Nephron (organoid): ENCODE measurements around the gene GALNT9.
"Not testable (repeated sequence)": the region's sequence is repeated elsewhere in the genome, so short reads cannot be mapped to it uniquely, and the experiment has no call there.

Experiments
- H3K27ac Mint-ChIP-seq, 3 experiments: 2 replicates each; pipeline ENCODE4 v1.8.0; 2020; ENCODE audit warnings: mixed read lengths in 3 of 3, mild to moderate bottlenecking in 2 of 3, moderate library complexity in 1 of 3
- H3K27me3 Mint-ChIP-seq: 2 replicates; pipeline ENCODE4 v1.8.0; 2021; ENCODE audit warnings: low read depth, mild to moderate bottlenecking, moderate library complexity, mixed read lengths
- H3K36me3 Mint-ChIP-seq: 2 replicates; pipeline ENCODE4 v1.8.0; 2020; ENCODE audit warnings: low read depth, mixed read lengths
- H3K4me1 Mint-ChIP-seq: 2 replicates; pipeline ENCODE4 v1.8.0; 2020; ENCODE audit warnings: mixed read lengths
- H3K4me3 Mint-ChIP-seq, 3 experiments: 2 replicates each; pipeline ENCODE4 v1.8.0; 2020; ENCODE audit warnings: mild to moderate bottlenecking in 3 of 3, mixed read lengths in 3 of 3, moderate library complexity in 2 of 3
- H3K9me3 Mint-ChIP-seq: 2 replicates; pipeline ENCODE4 v1.8.0; 2020; ENCODE audit warnings: mixed read lengths
- CTCF ChIP-seq, 3 experiments: fragments of 200-600 bp; sonication (generic); IDR thresholded peaks; one replicate each; pipeline ENCODE4 v1.5.0; 2021; ENCODE audit warnings: antibody characterized with exemption in 3 of 3; ENCODE audit not compliant: unreplicated experiment in 3 of 3

Gene GALNT9

GRCh38 chr12:132225214-132225613 is 104.2 kb downstream of the GALNT9 start:
- Mint-ChIP-seq H3K4me1 (peaks cover 18% of the 10 kb centered on the region), H3K27ac (no peak overlapping the region), H3K36me3 (peaks cover 2% of the 10 kb centered on the region), H3K9me3 (peaks cover 11% of the 10 kb centered on the region), H3K27me3 (peaks cover 25% of the 10 kb centered on the region), H3K4me3 (no peak overlapping the region)
- TF ChIP-seq CTCF (IDR thresholded peaks at IDR 0.05; ENCODE audit: unreplicated experiment in 3 of 3): no peak

GRCh38 chr12:132224484-132224883 is 104.9 kb downstream of the GALNT9 start:
- H3K27ac Mint-ChIP-seq: no peak overlapping the region
- TF ChIP-seq CTCF (IDR thresholded peaks at IDR 0.05; ENCODE audit: unreplicated experiment in 3 of 3): no peak
- peaks cover 15% of the 10 kb centered on the region for H3K9me3 Mint-ChIP-seq
- H3K27me3 Mint-ChIP-seq: peaks cover 23% of the 10 kb centered on the region
- no peak overlapping the region for H3K4me3 Mint-ChIP-seq
- H3K4me1 Mint-ChIP-seq: peaks cover 22% of the 10 kb centered on the region
- H3K36me3 Mint-ChIP-seq: peaks cover 6% of the 10 kb centered on the region

- TF ChIP-seq CTCF (IDR thresholded peaks at IDR 0.05; ENCODE audit: unreplicated experiment in 3 of 3): no peak
- Mint-ChIP-seq H3K36me3 (peaks cover 6% of the 10 kb centered on the region), H3K9me3 (peaks cover 12% of the 10 kb centered on the region), H3K27me3 (peaks cover 32% of the 10 kb centered on the region), H3K4me3 (no peak overlapping the region), H3K27ac (peak overlapping the region in 2 of 3 experiments; percentile 65 to 73), H3K4me1 (peaks cover 26% of the 10 kb centered on the region)
Measured at GRCh38 chr12:132222808-132223173, 106.6 kb downstream of the GALNT9 start.

GRCh38 chr12:132222096-132222807 is 107.1 kb downstream of the GALNT9 start:
- Mint-ChIP-seq H3K27me3 (peaks cover 37% of the 10 kb centered on the region), H3K9me3 (peaks cover 12% of the 10 kb centered on the region), H3K4me1 (peaks cover 26% of the 10 kb centered on the region), H3K27ac (peak overlapping the region; percentile 57 to 73 (median 65)), H3K36me3 (peaks cover 6% of the 10 kb centered on the region), H3K4me3 (no peak overlapping the region)
- TF ChIP-seq CTCF (IDR thresholded peaks at IDR 0.05; ENCODE audit: unreplicated experiment in 3 of 3): no peak

- H3K36me3 Mint-ChIP-seq, H3K4me3 Mint-ChIP-seq, H3K27ac Mint-ChIP-seq: not testable (repeated sequence)
- Mint-ChIP-seq H3K27me3 (peaks cover 51% of the 10 kb centered on the region), H3K9me3 (peaks cover 12% of the 10 kb centered on the region), H3K4me1 (peaks cover 26% of the 10 kb centered on the region)
Measured at GRCh38 chr12:132219761-132220160, 109.6 kb downstream of the GALNT9 start.

- Mint-ChIP-seq H3K27me3 (peaks cover 55% of the 10 kb centered on the region), H3K27ac (peak overlapping the region in 1 of 3 experiments; percentile 72), H3K4me1 (peaks cover 26% of the 10 kb centered on the region), H3K4me3 (no peak overlapping the region), H3K9me3 (peaks cover 12% of the 10 kb centered on the region), H3K36me3 (peaks cover 6% of the 10 kb centered on the region)
- TF ChIP-seq CTCF (IDR thresholded peaks at IDR 0.05; ENCODE audit: unreplicated experiment in 3 of 3): no peak
Measured at GRCh38 chr12:132219323-132219722, 110.1 kb downstream of the GALNT9 start.
